Esophagus muscularis mucosa (tissue), 4 donors: Measurements from ENCODE around the gene UNC5B. TPM values are rescaled to one million over a fixed set of nuclear protein-coding genes. Genes with fewer than 3 reads are reported as not detected.

Source experiments
- DNase-seq: peaks from one replicate; pipeline ENCODE4 v3.0.0-alpha.2; 2017; ENCODE audit errors: extremely low spot score
- H3K27ac ChIP-seq, 4 donors: fragments of 200-600 bp; sonication (generic); replicated peaks in 1 of 4; 1 replicate in 3 of 4; 2 replicates in 1 of 4; pipeline ENCODE4 v1.5.1; 2016 to 2019; ENCODE audit warnings: mild to moderate bottlenecking in 1 of 4
- H3K27me3 ChIP-seq, 4 donors: fragments of 200-600 bp; sonication (generic); one replicate each; pipeline versions ENCODE4 v1.5.1 to v1.6.0; 2016 to 2019
- H3K36me3 ChIP-seq, 4 donors: fragments of 200-600 bp; sonication (generic); one replicate each; pipeline ENCODE4 v1.5.1; 2016 to 2019
- H3K4me1 ChIP-seq, 4 donors: fragments of 200-600 bp; sonication (generic); one replicate each; pipeline ENCODE4 v1.5.1; 2016 to 2019
- H3K4me3 ChIP-seq, 4 donors: fragments of 200-600 bp; sonication (generic); 1 replicate in 2 of 4; 2 replicates in 2 of 4; pipeline ENCODE4 v1.5.1; 2016 to 2019; ENCODE audit warnings: mild to moderate bottlenecking in 4 of 4, moderate library complexity in 1 of 4
- H3K9me3 ChIP-seq, 4 donors: fragments of 200-600 bp; sonication (generic); 1 replicate in 3 of 4; 2 replicates in 1 of 4; pipeline ENCODE4 v1.5.1; 2016 to 2019
- EP300 ChIP-seq: sonication (generic); formaldehyde crosslinking; IDR thresholded peaks from one replicate; pipeline ENCODE4 v1.6.1; 2017; ENCODE audit warnings: antibody characterized with exemption
- POLR2A ChIP-seq: fragments of 450-650 bp; IDR thresholded peaks from one replicate; pipeline ENCODE4 v1.6.1; 2017; ENCODE audit warnings: antibody characterized with exemption, moderate library complexity, mild to moderate bottlenecking, low read depth
- POLR2AphosphoS5 ChIP-seq, 2 donors: sonication (generic); formaldehyde crosslinking; IDR thresholded peaks; one replicate each; pipeline ENCODE4 v1.6.1; 2017; ENCODE audit warnings: antibody characterized with exemption in 2 of 2
- whole genome bisulfite sequencing: methylation state at CpG from one replicate; pipeline ENCODE4 v1.1.5; 2018; 5-methylcytosine and 5-hydroxymethylcytosine counted together
- intact Hi-C: fragments of 100-400 bp; cut with DNase I; formaldehyde crosslinking; loops from one replicate; pipeline ENCODE4 v1.15.1; 2023
- total RNA-seq, 4 donors: library from RNA; depleted of rRNA; stranded (reverse); fragments of >200 nt; gene quantifications; one replicate each; pipeline versions ENCODE4 v1.1.0 to v1.2.1, GENCODE V29; 2016
- TF ChIP-seq, protein P1 (sequence below), 3 experiments: fragments of 200-600 bp in 2 of 3; fragments of 450-650 bp in 1 of 3; sonication (generic) in 2 of 3; IDR thresholded peaks; one replicate each; pipeline ENCODE4 v1.5.1; 2017 to 2019; ENCODE audit warnings: antibody characterized with exemption in 3 of 3, mild to moderate bottlenecking in 2 of 3, moderate library complexity in 1 of 3

The UNC5B gene
- total RNA-seq, 4 donors from 2014 or later = 2.1 to 3.7 (median 2.8) TPM

DNA sequence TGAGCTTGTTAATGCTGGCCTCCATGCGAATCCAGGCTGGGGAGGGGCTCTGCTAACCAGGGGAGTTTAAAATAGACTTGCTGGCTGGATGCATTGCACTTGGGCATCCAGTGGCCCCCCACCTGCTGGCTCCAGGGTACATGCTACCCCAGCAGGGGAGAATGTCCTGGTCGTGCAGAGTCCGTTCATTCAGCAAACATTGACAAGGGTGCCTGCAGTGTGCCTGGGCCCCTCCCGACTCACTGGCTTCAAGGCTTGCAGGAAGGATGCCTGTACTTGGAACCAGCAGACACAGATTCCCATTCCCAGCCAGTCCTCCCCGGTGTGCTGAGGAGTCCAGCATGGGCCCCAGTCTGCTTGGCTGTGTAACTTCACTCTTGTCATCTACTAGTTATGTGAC, 108.2 kb downstream of the UNC5B start:
- no peak for TF ChIP-seq POLR2A
- no peak overlapping the region for H3K4me3 ChIP-seq
- no peaks in the 10 kb centered on the region for H3K9me3 ChIP-seq
- intact Hi-C loops = loop anchor here (5.0 kb wide), 1 partner anchor 57 kb away; no protein-coding TSS in a partner anchor
- peaks cover 12 to 23% (median 17%) of the 10 kb centered on the region in 4 donors for H3K4me1 ChIP-seq
- no peaks in the 10 kb centered on the region for H3K27me3 ChIP-seq
- no peak for DNase-seq
- H3K27ac ChIP-seq = no peak overlapping the region
- 100% methylated on average over 1 of the region's 5 CpGs for WGBS
- H3K36me3 ChIP-seq = peaks cover 0 to 31% (median 11%) of the 10 kb centered on the region in 4 donors

DNA sequence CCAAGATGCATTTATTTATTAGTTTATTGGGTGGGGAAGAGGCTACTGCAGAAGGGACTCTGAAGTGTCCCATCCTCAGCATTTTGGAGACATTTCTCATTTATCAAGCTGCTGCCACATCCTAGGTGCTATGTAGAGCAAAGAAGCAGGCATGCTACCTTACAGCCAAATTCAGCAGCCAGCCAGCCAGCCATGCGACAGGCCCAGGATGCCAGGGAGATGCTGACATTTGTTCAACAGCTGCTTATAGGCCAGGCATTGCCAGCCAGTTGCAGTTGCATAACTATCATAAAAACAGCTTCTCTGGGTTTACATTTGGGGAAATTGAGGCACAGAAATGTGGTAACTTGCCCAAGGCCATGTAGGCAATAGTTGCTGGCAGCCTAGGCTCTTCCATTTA, 109.0 kb downstream of the UNC5B start:
- 100% methylated on average over 1 of the region's 1 CpG for WGBS
- no peak overlapping the region for H3K27ac ChIP-seq
- peaks cover 0 to 38% (median 12%) of the 10 kb centered on the region in 4 donors for H3K36me3 ChIP-seq
- intact Hi-C loops = loop anchor here (5.0 kb wide), 1 partner anchor 56 kb away; no protein-coding TSS in a partner anchor
- H3K4me3 ChIP-seq = no peak overlapping the region
- peaks cover 12 to 23% (median 17%) of the 10 kb centered on the region in 4 donors for H3K4me1 ChIP-seq
- no peaks in the 10 kb centered on the region for H3K9me3 ChIP-seq
- H3K27me3 ChIP-seq = no peaks in the 10 kb centered on the region
- DNase-seq = no peak
- TF ChIP-seq, protein P1, sequence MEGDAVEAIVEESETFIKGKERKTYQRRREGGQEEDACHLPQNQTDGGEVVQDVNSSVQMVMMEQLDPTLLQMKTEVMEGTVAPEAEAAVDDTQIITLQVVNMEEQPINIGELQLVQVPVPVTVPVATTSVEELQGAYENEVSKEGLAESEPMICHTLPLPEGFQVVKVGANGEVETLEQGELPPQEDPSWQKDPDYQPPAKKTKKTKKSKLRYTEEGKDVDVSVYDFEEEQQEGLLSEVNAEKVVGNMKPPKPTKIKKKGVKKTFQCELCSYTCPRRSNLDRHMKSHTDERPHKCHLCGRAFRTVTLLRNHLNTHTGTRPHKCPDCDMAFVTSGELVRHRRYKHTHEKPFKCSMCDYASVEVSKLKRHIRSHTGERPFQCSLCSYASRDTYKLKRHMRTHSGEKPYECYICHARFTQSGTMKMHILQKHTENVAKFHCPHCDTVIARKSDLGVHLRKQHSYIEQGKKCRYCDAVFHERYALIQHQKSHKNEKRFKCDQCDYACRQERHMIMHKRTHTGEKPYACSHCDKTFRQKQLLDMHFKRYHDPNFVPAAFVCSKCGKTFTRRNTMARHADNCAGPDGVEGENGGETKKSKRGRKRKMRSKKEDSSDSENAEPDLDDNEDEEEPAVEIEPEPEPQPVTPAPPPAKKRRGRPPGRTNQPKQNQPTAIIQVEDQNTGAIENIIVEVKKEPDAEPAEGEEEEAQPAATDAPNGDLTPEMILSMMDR (IDR thresholded peaks at IDR 0.05) = no peak

DNA sequence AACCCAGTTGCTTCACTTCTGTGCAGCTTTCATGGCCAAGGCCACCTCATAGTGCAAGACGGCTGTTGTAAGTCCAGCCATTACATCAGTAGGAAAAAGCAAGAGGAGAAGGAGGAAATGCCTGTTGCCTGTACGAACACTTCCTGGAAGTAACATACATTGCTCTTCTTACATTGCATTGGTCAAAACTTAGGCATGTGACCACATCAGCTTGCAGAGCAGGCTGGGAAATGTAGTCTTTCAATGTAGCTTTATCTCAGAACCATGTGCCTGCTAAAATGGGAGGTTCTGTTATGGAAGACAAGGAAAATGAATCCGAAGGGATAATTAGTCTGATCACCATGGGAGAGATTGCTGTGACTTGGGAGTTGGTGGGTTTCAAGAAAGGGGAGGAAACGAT, 111.0 kb downstream of the UNC5B start:
- H3K36me3 ChIP-seq = peaks cover 0 to 58% (median 13%) of the 10 kb centered on the region in 4 donors
- intact Hi-C loops = loop anchor here (2.0 to 5.0 kb wide), 2 partner anchors 54 to 453 kb away; no protein-coding TSS in a partner anchor

DNA sequence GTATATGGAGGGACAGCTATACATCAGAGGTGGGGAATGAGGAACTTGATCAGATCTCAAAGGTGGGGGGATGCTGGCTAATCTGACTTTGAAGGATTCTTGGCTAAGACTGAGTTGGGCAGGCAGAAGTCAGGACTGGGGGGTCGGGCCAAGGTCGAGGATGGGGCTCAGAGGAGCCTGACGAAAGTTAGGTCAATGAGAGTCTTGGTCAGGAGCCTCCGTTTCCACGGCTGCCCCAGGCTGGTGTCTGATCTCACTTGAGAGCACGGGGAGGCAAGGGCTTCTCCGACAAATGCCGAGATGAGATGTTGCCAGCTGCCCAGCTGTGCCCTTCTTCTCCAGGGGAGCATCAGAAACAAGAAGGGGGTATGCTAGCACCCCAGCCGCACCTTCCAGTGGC, 112.4 kb downstream of the UNC5B start:
- H3K36me3 ChIP-seq = peaks cover 0 to 72% (median 15%) of the 10 kb centered on the region in 4 donors
- DNase-seq = no peak
- H3K9me3 ChIP-seq = no peaks in the 10 kb centered on the region
- no peak overlapping the region for H3K27ac ChIP-seq
- peaks cover 4 to 12% (median 8%) of the 10 kb centered on the region in 4 donors for H3K4me1 ChIP-seq
- 91% methylated on average over 8 of the region's 9 CpGs for WGBS
- intact Hi-C loops = loop anchor here (5.0 kb wide), 1 partner anchor 53 kb away; no protein-coding TSS in a partner anchor
- H3K4me3 ChIP-seq = no peak overlapping the region
- H3K27me3 ChIP-seq = no peaks in the 10 kb centered on the region
- TF ChIP-seq EP300 (no peak), POLR2A (no peak), POLR2AphosphoS5 (IDR thresholded peaks at IDR 0.05) (no peak)
- TF ChIP-seq, protein P1 (IDR thresholded peaks at IDR 0.05) = no peak

More for the DNA sequence above, 111.0 kb downstream of the UNC5B start:
- no peak overlapping the region for H3K4me3 ChIP-seq
- H3K9me3 ChIP-seq = no peaks in the 10 kb centered on the region
- 83% methylated on average over 4 of the region's 4 CpGs for WGBS
- no peak for DNase-seq
- peaks cover 12 to 22% (median 17%) of the 10 kb centered on the region in 4 donors for H3K4me1 ChIP-seq
- TF ChIP-seq POLR2AphosphoS5 (IDR thresholded peaks at IDR 0.05) = no peak
- TF ChIP-seq, protein P1 (IDR thresholded peaks at IDR 0.05) = no peak
- no peak for TF ChIP-seq POLR2A
- no peak for TF ChIP-seq EP300
- no peaks in the 10 kb centered on the region for H3K27me3 ChIP-seq
- H3K27ac ChIP-seq = no peak overlapping the region

DNA sequence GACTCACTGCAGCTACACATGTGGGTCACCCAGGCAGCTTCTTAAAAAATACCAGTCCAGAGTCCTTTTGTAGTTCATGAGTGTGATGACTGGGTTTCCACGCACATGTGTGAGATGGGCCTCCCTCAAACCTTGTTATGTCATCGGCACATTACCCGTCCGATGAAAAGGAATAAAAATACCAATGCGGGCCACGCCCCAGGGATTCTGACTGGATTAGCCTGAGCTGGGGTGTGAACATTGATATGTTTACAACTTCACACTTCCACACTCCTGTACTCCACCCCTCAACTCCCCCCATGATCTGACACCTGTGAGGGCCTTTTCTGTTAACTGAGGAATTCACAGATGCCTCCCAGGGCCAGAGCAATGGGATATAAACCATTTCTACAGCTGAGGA, 112.9 kb downstream of the UNC5B start:
- H3K27ac ChIP-seq = no peak overlapping the region
- peaks cover 0 to 7% (median 2%) of the 10 kb centered on the region in 4 donors for H3K4me1 ChIP-seq
- H3K9me3 ChIP-seq = no peaks in the 10 kb centered on the region
- no peaks in the 10 kb centered on the region for H3K27me3 ChIP-seq
- no peak overlapping the region for H3K4me3 ChIP-seq
- no peak for DNase-seq
- 97% methylated on average over 6 of the region's 6 CpGs for WGBS
- intact Hi-C loops = no loop called here
- TF ChIP-seq POLR2AphosphoS5 (IDR thresholded peaks at IDR 0.05) (no peak), EP300 (no peak), POLR2A (no peak)
- TF ChIP-seq, protein P1 (IDR thresholded peaks at IDR 0.05) = no peak
- peaks cover 0 to 77% (median 15%) of the 10 kb centered on the region in 4 donors for H3K36me3 ChIP-seq
